Calu3 (cell line): Measurements from ENCODE around the gene NR1H4. TPM values are rescaled to one million over a fixed set of nuclear protein-coding genes. Genes with fewer than 3 reads are reported as not detected.
A peak's percentile ranks its signal among the peaks of the same experiment; 100 is the strongest.

Experiments
- BruUV-seq: library from RNA; stranded (reverse); fragments of 400-500 nt; replicated peaks from 2 replicates; lab custom pipeline; 2021; lab: Mats Ljungman, UMichigan
- CTCF ChIA-PET: fragments of 300-600 bp; sonication (Branson Sonifier 250); formaldehyde crosslinking; loops from one replicate; lab custom pipeline; 2022; ENCODE audit warnings: antibody characterized with exemption; lab: Charles Lee
- DNase-seq: peaks from one replicate; pipeline ENCODE4 v3.0.0; 2022
- H3K27ac Mint-ChIP-seq: one replicate; pipeline ENCODE4 v1.8.0; 2022; ENCODE audit warnings: mixed read lengths; ENCODE audit not compliant: unreplicated experiment
- H3K27me3 Mint-ChIP-seq: one replicate; pipeline ENCODE4 v1.8.0; 2022; ENCODE audit warnings: mixed read lengths; ENCODE audit not compliant: unreplicated experiment
- H3K36me3 Mint-ChIP-seq: one replicate; pipeline ENCODE4 v1.8.0; 2022; ENCODE audit warnings: mild to moderate bottlenecking, moderate library complexity, mixed read lengths; ENCODE audit not compliant: insufficient read depth, unreplicated experiment
- H3K4me1 Mint-ChIP-seq: one replicate; pipeline ENCODE4 v1.8.0; 2022; ENCODE audit warnings: mild to moderate bottlenecking, low read depth, mixed read lengths; ENCODE audit not compliant: unreplicated experiment
- H3K4me3 Mint-ChIP-seq: one replicate; pipeline ENCODE4 v1.8.0; 2022; ENCODE audit warnings: mild to moderate bottlenecking, low read depth, moderate library complexity, mixed read lengths; ENCODE audit not compliant: unreplicated experiment
- H3K9me3 Mint-ChIP-seq: one replicate; pipeline ENCODE4 v1.8.0; 2022; ENCODE audit warnings: low read depth, mixed read lengths; ENCODE audit not compliant: unreplicated experiment
- CTCF ChIP-seq: fragments of 200-600 bp; IDR thresholded peaks from one replicate; pipeline ENCODE4 v1.8.0; 2022; ENCODE audit warnings: antibody characterized with exemption; ENCODE audit not compliant: unreplicated experiment
- intact Hi-C: fragments of 100-400 bp; cut with micrococcal nuclease; formaldehyde crosslinking; loops from one replicate; pipeline ENCODE4 v1.10.0; 2022; ENCODE audit not compliant: unreplicated experiment
- total RNA-seq: library from RNA; stranded (reverse); gene quantifications from 2 replicates; pipeline ENCODE4 v1.2.3, GENCODE V29; 2022

NR1H4 gene
- total RNA-seq, 1 experiment from 2014 or later, result 5.2 TPM

GRCh38 chr12:100442403-100442802 lies 31.3 kb upstream of the NR1H4 start:
- no peaks in the 10 kb centered on the region for H3K27me3 Mint-ChIP-seq
- TF ChIP-seq CTCF, result no peak
- CTCF ChIA-PET, result interaction anchor here (0.7 kb wide), 3 partner anchors 8 to 17 kb away, joined by 3 to 4 read pairs (median 4); no protein-coding TSS in a partner anchor
- no peak for DNase-seq
- H3K4me1 Mint-ChIP-seq, result peaks cover 7% of the 10 kb centered on the region
- H3K27ac Mint-ChIP-seq, result no peak overlapping the region
- H3K9me3 Mint-ChIP-seq, result no peaks in the 10 kb centered on the region
- BruUV-seq, result no TSS peak
- no peaks in the 10 kb centered on the region for H3K36me3 Mint-ChIP-seq
- no peak overlapping the region for H3K4me3 Mint-ChIP-seq
- intact Hi-C loops, result no loop called here

- no peak overlapping the region for H3K27ac Mint-ChIP-seq
- CTCF ChIA-PET, result no interaction called here
- H3K27me3 Mint-ChIP-seq, result no peaks in the 10 kb centered on the region
- H3K4me1 Mint-ChIP-seq, result peaks cover 7% of the 10 kb centered on the region
- no peak overlapping the region for H3K4me3 Mint-ChIP-seq
- intact Hi-C loops, result no loop called here
- BruUV-seq, result no TSS peak
- DNase-seq, result no peak
- H3K9me3 Mint-ChIP-seq, result no peaks in the 10 kb centered on the region
- no peak for TF ChIP-seq CTCF
- no peaks in the 10 kb centered on the region for H3K36me3 Mint-ChIP-seq
These were observed 30.2 kb upstream of the NR1H4 start for GRCh38 chr12:100443434-100443833.

GRCh38 chr12:100445081-100445481 lies 28.6 kb upstream of the NR1H4 start:
- Mint-ChIP-seq H3K36me3 (no peaks in the 10 kb centered on the region), H3K9me3 (no peaks in the 10 kb centered on the region), H3K27ac (no peak overlapping the region), H3K4me1 (peaks cover 9% of the 10 kb centered on the region), H3K4me3 (no peak overlapping the region), H3K27me3 (no peaks in the 10 kb centered on the region)
- CTCF ChIA-PET, result no interaction called here
- peak; percentile 6 for DNase-seq
- no TSS peak for BruUV-seq
- intact Hi-C loops, result no loop called here
- TF ChIP-seq CTCF, result no peak

- Mint-ChIP-seq H3K4me1 (peaks cover 19% of the 10 kb centered on the region), H3K4me3 (no peak overlapping the region), H3K27ac (no peak overlapping the region), H3K36me3 (no peaks in the 10 kb centered on the region), H3K27me3 (no peaks in the 10 kb centered on the region), H3K9me3 (no peaks in the 10 kb centered on the region)
- no peak for TF ChIP-seq CTCF
- DNase-seq, result no peak
- BruUV-seq, result no TSS peak
- intact Hi-C loops, result no loop called here
- CTCF ChIA-PET, result interaction anchor here (0.7 kb wide), 1 partner anchor 1140 kb away, joined by 4 read pairs; no protein-coding TSS in a partner anchor
These were observed 26.3 kb upstream of the NR1H4 start for GRCh38 chr12:100447381-100447780.
